Limb (tissue), 2 donors: ENCODE results near the gene FANCG.

Source experiments
- DNase-seq, 2 donors: peaks; one replicate each; pipeline ENCODE4 v3.0.0-alpha.2; 2016; ENCODE audit errors: extremely low spot score in 2 of 2

FANCG gene

DNA sequence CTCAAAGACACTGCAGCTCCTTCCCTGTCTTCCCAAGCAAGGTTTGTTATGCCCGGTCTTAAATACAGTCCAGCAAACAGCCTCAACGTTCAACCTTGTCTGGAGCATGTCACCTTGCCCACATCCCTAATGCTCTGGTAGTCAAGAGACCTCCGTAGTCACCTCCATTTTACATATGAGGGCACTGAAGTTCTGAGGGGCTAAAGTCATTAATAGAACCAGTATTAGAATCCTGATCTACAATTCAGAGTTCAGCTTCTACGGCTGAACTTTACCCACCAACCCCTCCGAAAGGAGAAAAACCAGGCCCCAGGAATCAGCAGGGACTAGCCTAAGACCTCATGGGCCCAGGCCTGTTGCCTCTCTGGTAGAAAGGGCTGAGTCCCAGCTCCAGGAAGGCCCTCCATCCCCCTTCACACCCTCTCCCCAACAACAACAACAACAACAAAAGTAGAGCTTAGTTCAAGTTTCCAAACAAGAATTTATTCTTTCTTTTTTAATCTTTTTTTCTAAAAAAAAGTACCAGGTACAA, 24.0 kb upstream of the FANCG start:
- DNase-seq = no peak

DNA sequence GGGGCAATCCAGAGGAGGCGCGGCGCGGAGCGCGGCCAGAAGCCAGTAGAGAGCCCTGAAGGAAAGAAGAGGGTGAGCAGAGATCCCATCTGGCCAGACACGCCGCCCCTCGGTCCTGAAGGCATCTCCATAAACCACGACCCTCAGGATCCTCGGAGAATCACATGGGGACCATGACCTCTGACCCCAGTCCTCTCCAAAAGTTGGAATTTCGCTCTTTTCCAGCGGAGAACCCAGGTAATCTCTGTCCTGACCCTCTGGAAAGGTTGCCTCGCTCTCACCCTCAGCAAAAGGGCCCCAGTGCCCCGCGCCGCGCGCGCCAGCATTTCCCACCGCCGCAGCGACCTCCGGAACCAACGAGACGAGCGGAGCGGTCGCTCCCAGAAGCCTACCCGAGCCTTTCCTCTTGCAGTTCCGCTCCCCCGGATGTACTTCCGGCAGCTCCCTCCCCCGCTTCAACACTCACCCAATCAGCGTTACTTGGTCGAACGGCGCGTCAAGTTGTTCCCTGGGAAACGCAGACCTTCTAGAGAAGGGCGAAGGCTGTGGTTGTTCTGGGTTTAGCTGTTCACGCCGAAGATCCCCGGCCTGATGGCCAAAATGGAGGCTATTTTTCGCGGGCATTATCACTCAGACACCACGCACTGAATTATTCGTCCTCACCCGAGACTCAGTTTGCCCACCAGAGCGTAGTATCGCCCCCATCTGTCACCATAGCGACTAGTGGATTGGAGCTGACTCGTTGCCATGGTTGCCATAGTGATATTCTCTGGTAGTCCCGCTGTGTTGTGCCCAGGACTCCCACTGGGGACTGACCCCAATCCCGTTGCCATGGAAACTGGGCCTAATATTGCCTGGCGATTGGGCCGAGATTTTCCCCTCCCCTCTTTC, 23.3 kb upstream of the FANCG start, which contains the start of gene STOML2:
TSS of gene STOML2 (minus strand) at position 363 of the 891 bp plus-strand sequence. CDS start at position 326, 37 bp downstream.
- peak; percentile 93 to 96 for DNase-seq

DNA sequence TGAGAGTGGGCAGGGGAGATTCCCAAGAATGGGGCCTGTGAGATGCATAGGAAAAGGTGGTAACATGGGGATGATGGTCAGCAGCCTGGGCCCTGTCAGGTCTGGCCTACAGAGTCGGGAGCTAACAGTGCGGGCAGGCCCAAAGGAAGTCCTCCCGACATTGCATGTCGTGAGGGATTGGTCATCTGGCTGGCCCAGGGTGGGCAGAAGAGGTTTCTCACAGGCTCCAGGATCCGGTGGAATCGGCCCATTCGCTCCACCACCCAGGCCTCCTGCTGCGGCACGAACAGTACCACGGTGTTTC, 22.7 kb upstream of the FANCG start:
- DNase-seq = peak in 1 of 2 donors; percentile 45

DNA sequence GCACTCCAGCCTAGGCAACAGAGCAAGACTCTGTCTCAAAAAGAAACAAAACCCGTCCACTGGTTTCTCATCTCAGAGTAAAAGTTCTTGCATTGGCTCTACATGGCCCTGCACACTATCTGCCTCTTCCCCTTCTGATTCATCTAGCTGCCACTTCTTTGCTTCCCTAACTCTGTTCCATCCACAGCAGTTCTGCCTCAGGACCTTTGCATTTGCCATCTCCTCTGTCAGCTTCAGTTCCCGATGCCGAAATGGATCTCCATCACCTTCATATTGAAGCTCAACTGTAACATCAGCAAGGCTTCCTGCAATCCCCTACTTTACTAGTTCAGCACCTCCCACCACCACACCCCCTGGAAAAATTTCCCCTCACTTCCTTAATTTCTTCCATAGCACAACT, 17.8 kb upstream of the FANCG start:
- no peak for DNase-seq

DNA sequence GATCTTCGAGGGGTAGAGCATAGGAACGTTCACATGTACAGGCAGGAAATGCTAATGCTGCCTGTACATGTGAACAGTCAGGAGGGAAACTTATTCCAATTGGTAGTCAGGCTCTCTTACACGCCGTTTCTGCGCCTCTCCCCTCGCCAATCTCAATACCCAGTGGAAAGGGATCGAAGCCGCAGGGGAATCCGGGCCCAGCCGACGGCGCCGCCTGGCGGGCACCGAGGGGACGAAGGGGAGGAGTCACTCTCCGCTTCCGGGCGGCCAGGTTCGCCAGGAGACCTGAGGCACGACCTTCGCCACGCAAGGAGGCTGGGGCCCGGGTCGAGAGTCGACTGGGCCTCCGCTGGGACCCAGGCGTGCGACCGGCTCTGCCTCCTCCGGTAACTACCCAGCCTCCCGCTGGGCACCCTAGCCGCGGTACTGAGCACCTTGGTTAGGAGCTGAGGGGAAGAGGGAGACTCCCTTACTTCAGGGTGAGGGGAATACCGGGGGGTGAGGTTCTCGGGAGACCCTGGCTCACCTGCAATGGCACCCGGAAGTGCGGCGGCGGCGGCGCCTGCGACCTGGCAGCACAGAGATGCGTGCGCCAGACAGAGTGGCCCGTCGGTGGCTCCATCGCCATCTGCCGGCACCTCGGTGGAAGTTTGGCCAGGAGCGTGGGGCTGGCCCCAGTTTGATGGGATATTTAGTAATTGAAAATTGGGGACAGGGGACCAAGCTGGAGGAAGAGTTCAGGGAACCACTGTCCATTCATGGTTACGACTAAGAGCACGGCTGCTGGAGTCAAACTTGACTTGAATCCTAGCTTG, 16.5 kb upstream of the FANCG start, which contains the start of gene PIGO:
TSS of gene PIGO (minus strand) at position 557 of the 815 bp plus-strand sequence. CDS start 1,026 bp downstream, outside the sequence.
- DNase-seq = peak; percentile 86 to 90

DNA sequence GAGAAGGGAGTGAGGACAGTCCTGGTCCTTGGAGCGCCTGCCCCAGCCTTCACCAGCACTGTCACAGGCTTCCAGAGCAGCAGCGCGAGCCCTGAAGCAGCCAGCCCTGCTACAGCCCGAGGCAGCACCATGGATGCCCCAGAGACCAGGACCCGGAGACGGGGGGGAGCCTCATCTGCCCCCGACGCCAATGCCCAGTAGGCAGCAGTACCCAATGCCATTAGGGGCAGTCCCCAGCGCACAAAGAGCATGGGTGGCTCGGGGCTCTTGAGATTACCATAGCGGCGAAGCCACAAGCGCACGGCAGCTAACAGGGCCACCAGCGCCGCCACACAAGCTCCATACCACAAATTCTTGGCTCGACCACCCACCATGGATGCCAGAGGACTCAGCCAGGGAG, 11.8 kb upstream of the FANCG start:
- no peak for DNase-seq

DNA sequence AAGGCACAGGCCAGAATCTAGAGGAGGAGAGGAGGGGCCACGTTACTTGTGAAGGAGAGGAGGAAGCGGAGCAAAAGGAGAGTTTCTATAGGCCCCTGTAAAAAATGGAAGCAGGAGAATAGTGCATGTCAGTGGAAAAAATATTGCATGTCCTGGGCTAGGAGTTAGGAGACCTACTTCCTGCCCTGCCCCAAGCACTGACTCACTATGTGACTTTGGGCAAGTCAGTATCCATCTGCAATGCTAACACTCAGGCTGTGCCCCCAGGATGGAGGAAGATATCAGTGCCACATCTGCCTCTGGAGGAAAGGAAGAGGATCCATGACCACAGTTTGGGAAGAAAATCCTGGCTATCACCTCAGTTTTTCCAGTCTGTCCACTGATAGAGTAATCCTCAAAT, 9.7 kb upstream of the FANCG start:
- DNase-seq = no peak

DNA sequence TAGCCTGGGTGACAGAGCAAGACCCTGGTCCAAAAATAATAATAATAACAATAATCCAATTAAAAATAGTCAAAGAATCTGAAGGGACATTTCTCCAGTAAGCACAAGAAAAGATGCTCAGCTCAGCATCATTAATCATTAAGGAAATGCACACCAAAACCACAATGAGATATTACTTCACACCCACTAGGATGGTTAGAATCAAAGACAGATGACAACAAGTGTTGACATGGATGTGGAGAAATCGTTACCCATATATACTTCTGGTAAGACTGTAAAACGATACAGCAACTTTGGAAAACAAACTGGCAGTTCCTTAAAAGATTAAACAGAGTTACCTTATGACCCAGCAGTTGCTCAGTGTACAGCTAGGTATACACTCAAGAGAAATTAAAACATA, 5.3 kb upstream of the FANCG start:
- DNase-seq = no peak

DNA sequence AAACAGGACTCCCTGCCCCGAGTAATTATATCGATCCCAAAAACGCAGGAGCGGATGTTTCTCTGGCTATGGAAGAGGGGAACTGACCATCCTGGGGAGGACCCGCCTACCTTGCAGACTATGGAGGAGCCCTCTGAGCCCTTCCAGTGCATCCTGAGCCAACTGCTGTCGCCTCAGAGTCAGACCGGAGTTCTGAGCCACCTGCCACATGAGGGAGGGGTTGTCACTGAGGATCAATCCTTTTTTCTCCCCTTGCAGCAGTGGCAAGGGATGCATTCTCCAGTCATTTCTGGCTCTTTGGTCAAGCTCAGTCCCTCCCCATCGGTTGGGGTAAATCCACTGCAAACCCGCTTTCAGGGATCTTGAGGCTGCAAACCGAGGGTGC, 709 bp downstream of the FANCG start:
- no peak for DNase-seq

DNA sequence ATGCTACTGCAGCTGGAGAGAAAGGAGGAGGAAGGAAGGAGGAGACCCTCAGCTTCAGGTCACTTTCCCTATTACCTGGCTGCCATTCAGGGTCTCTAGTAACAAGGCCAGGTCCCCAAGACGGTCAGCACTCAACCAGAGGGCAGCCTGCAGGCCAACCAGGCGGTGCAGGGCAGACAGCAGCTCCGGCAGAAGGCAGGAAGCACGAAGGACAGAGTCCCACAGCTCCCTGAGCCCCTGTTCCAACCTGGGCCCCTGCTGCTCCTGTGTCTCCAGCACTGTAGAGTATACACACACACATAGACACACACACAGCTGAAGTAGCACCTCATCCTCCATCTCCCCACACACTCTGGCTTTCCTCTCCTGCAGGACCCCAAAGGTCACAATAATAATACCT, 1.7 kb downstream of the FANCG start:
- no peak for DNase-seq

DNA sequence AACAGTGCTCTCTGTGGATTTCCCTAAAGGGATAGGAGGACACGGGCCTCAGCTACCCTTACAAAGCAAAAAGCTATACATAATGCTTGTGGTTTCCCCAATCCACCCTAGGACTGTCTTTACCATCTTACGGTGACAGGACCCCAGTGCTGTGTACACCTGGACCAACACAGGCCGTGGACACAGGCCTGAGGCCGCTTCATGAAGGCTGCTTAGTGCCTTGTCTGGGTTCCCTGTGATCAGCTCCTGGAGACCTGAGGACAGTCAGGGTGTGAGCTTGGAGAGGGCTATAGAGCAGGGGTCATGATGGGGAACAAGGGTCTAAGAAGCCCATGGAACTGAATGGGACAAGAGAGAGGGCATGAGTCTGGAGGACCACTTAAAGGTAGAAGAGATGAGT, 2.9 kb downstream of the FANCG start:
- DNase-seq = no peak

DNA sequence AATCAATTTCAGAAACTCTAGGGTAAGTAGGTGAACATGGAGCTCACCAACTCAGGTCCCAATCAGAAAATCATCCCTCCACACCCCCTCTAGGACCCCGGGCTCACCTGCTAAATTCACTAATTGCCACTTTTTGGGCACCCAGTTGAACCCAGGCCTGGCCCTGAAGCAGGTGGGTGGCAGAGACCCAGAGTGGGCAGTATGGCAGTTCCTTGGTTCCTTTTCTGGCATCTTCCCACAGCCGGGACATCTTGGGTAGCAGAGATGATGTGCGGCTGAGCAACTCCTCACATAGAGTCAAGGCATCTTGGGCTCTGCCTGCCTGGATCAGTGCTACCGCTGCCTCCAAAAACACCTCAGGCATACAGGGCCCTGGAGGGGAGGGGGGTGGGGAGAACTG, 4.4 kb downstream of the FANCG start:
- no peak for DNase-seq

DNA sequence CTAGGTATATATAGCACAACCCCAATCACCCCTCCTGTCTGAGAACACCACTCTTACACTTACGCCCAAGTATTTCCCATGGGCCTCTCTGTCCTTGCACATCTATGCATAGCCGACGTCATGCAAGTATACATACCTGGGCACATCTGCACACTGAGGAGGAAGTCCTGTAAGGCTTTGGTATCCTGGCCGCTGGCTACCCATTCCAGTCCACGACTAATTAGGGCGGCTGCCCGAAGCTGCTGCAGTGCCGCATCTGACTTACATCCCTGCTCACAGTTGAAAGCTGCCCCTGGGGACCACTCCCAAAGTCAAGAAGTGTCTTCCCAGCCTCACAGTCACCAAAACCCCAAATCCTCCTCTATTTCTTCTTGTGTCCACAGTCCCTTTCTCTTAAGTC, 5.0 kb downstream of the FANCG start:
- no peak for DNase-seq

DNA sequence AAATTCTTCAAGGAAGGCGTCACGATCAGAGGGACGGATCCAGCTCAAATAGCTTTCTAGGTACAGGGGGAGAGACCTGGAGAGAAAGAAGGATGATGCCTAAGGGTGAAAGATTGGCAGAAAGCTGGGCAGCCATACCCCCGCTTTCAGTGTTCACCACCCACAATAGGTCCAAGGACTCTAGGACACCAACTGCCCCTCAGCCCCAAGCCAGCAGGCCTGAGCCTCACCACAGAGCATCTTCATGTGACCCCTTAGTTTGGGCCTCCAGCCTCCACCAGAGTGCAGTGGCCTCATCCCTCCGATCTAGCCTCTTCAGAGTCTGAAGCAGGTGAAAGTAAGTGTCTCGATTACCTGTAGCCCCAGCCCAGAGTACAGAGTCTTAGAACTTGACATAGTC, 5.6 kb downstream of the FANCG start:
- DNase-seq = no peak

DNA sequence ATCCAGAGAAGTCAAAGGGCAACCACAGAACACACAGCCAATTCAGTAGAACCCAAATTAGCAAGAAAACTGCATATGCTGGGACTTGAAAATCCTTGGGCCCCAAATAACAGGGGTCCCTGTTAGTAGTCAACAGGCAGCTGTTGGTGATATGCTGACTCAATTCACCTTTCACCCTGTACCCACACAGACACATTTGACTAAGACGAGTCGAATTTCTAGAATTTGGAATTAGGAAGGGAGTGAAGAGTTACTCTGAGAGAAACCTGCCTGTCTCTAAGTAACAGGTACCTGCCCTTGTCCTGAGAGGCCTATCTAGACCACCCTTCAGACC, 6.5 kb downstream of the FANCG start:
- no peak for DNase-seq

DNA sequence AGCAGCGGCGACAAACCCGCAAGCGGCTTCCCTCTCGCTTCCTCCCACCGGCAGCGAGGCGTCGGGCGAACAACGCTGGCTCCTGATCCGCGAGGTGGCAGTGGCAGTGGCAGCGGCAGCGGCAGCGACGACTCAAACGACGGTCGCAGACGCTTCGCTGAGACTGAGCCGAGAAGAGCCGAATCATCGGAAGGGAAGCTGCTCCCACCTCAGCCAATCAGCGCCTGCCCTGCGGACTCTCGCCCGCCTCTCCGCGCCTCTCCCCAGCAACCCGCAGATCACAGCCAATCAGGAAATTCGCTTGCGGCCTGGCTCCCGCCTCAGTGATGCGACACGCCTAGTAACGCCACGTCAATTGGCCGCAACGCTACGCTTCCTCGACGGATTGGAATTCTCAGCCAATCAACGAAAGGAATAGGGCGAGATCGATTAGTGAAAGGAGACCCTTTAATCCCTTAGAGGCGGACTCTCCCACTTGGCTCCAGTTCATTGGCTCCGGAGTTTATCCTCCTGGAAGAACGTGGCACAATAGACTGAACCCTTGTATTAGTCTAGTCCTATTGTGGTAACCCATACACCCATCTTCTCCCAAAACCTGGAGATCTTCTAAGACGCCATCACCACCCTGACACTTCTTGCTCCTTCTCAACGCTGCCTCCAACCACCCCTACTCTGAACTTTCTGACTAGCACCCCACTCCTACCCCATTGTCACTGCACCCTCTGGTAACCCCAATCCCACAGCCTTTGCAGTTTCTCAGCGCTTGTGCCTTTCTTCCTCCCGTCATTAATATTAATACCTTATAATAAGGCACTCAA, 7.1 kb downstream of the FANCG start, which contains the start of gene VCP:
TSS of gene VCP (minus strand) at position 165 of the 818 bp plus-strand sequence. CDS start 272 bp downstream, outside the sequence.
- peak; percentile 98 to 99 for DNase-seq

DNA sequence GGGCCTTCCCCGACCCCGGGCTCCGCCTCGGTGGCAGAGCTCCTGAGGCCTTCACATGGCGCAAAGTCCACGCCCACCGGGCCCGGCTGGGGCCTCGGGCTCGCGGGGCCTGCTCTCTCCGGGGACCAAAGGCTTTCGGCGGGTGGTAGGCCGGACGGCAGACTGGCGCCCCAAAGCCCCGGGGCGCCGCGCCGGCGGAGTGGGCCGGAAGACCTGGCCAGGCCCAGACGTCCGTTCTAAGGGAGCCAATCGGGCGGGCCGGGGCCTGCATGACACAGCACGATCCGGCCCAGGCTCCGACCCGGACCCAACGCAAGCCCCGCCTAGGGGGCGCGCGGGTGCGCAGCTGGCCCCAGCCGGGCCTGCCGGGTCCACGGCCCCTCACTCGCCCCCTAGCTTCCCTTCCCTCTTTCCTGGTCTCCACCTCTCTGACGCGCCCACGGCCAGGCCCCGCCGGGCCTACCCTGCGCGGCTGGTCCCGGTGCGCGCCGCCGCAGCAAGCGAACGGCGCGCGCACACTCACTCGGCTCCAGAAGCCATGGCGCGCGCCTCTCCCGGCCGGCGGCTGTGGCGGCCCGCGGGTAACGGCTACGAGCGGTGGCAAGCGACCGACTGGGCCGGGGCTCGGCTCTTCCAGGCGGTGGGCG, 7.8 kb downstream of the FANCG start:
- peak; percentile 70 to 88 for DNase-seq

DNA sequence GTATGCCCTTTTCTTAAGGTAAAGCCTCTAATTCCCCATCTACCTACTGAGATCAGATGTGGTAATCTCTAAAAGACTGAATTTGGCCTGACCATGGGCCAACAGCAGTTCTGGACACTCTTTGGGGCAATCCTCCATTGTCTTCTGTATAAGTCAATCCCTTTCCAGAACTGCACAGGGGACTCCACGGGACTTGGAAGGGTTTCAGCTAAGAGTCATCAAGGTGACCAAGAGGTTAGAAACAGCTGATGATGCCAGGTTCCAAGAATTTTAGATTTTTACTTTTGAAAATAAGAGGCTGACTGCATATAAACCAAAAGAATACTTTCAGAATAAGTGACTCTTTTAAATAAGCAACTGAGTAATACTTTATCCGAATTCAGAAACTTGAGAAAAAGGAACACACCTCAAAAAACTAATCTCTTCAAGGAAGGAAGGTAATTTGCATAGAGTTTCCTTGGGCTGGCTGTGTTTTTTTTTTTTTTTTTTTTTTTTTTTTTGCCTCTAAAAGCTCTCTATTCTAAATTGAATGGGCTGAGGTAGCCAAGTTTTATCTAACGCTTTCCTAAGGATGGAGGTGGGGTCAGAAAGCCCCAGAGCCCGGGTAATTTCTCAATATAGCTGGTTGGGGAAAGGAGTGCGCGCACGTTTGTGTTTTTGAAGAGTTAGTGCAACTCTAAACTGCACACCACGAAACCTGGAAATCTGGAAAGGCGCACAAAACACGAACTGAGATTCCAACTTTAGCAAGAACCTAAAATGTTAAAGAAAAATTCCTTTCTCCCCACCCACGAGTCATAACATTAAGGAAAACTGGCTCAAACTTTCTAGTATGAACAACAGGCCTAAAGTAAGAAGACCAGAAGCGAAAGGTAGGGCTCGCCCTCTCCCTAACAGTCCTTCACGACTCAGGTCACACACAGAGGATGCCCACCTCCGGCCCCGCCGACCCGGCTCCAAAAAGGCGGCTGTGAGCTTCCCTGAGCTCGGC, 8.6 kb downstream of the FANCG start:
- DNase-seq = no peak

DNA sequence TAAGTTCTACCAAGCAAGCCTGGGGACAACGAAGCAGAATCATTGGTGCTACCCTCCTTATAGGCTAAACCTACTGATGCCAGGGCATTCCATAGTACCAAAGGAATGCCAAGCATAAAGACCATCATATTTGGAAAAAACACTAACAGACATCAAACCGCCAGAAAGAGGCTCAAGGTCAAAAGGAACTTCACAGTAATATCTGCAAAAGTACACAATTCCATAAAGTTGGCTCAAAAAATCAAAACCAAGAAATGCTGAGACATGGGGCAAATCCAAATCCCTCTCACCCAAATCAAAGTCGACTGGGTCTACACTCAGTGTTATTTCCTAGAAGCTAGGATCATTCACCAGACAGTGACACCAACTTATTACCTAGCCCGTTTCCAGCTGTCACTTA, 10.7 kb downstream of the FANCG start:
- no peak for DNase-seq

DNA sequence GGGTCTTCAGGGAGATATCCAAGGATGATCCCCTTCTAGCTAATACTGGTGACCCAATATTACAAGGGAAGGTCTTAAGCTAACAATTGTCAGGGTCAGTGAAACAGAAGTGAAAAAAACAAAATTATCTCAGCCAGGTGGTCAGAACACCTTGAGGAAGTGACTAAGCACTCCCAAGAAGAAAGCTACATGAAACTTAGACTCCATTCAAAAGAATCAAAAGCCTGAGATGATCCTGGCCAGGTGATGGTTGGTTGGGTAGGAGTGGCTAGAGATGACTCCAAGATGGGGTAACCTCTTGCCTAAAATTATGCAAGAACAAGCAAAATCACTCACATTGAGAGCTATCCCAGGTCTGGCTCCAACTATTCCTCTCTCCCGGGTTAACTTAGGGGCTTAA, 12.7 kb downstream of the FANCG start:
- no peak for DNase-seq
